Endothelial cell of umbilical vein (primary cell): ENCODE data around the gene IL4R.

Experiments
- CTCF ChIP-seq, 2 donors: IDR thresholded peaks; 1 replicate in 1 of 2; 2 replicates in 1 of 2; pipeline ENCODE4 v1.5.1; 2011; ENCODE audit warnings: low read length in 2 of 2, mild to moderate bottlenecking in 2 of 2, moderate library complexity in 2 of 2, control low read depth in 1 of 2, inconsistent platforms in 1 of 2, low read depth in 1 of 2; ENCODE audit not compliant: insufficient read depth in 1 of 2; ENCODE audit errors: extremely low read depth in 1 of 2
- EZH2 ChIP-seq: IDR thresholded peaks from 2 replicates; pipeline ENCODE4 v1.6.1; 2012; ENCODE audit warnings: borderline replicate concordance, low read depth, mild to moderate bottlenecking, moderate library complexity, low read length, inconsistent platforms; ENCODE audit not compliant: severe bottlenecking
- FOS ChIP-seq: IDR thresholded peaks from 2 replicates; pipeline ENCODE4 v1.6.1; 2011; ENCODE audit warnings: mild to moderate bottlenecking, low read length, moderate library complexity, borderline replicate concordance; ENCODE audit not compliant: insufficient read depth
- GATA2 ChIP-seq: IDR thresholded peaks from 2 replicates; pipeline ENCODE4 v1.7.0; 2011; ENCODE audit warnings: low read depth, mild to moderate bottlenecking, moderate library complexity, mixed read lengths, low read length; ENCODE audit not compliant: insufficient read length, insufficient read depth
- JUN ChIP-seq: IDR thresholded peaks from 2 replicates; pipeline ENCODE4 v1.6.1; 2011; ENCODE audit warnings: borderline replicate concordance, low read depth; ENCODE audit not compliant: insufficient read length, insufficient read depth
- MAX ChIP-seq: IDR thresholded peaks from 2 replicates; pipeline ENCODE4 v1.6.1; 2011; ENCODE audit not compliant: insufficient read depth, insufficient read length
- MYC ChIP-seq: IDR thresholded peaks from one replicate; pipeline ENCODE4 v1.6.1; 2011; ENCODE audit warnings: mild to moderate bottlenecking, low read depth, low read length
- POLR2A ChIP-seq: IDR thresholded peaks from 2 replicates; pipeline ENCODE4 v1.6.1; 2012; ENCODE audit warnings: low read depth, mild to moderate bottlenecking, control low read depth, low read length
- POLR2AphosphoS5 ChIP-seq: IDR thresholded peaks from 2 replicates; pipeline ENCODE4 v1.6.1; 2012; ENCODE audit warnings: low read depth, mild to moderate bottlenecking, control low read depth, low read length, moderate library complexity; ENCODE audit not compliant: insufficient read depth

DNA sequence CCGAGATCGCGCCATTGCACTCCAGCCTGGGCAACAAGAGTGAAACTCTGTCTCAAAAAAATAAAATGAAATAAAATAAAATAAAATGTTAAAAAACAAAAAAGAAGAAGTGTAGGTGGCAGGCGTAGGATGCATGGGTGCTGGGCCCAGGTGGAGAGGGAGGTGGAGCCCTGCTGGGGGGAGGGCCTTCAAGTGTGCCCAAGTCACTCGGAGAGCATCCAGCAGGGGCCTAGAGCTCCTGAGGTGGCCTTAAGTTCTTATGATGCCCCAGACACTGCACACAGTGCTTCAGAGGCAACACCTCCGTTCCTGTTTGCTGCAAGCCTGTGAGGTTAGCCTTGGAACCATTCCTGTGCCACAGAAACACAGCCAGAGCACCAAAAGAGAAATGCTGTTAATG lies 23.2 kb downstream of the IL4R start:
- TF ChIP-seq POLR2A (no peak), CTCF (IDR thresholded peaks at IDR 0.05; ENCODE audit: extremely low read depth in 1 of 2, insufficient read depth in 1 of 2, low read depth in 1 of 2, low read length in 2 of 2) (no peak), EZH2 (no peak), MAX (no peak), POLR2AphosphoS5 (no peak), FOS (no peak), MYC (no peak), JUN (no peak), GATA2 (no peak)
